ENCODE data around the gene PBX4. TPM values are rescaled to one million over a fixed set of nuclear protein-coding genes. Genes with fewer than 3 reads are reported as not detected.

PBX4 gene
- total and polyA plus RNA-seq, 4 donors = 2.2 to 8.3 (median 6.8) TPM

DNA sequence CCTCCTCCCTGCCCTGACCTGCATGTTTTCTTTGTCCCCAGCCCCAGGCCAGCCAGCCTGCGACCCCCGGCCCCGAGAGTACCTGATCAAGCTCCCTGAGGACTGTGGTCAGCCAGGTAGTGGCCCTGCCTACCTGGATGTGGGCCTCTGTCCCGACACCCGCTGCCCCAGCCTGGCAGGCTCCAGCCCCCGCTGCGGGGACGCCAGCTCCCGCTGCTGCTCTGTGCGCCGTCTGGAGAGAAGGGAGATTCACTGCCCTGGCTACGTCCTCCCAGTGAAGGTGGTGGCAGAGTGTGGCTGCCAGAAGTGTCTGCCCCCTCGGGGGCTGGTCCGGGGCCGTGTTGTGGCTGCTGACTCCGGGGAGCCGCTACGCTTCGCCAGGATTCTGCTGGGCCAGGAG, 74.8 kb downstream of the PBX4 start:
- Histone ChIP-seq H3K27ac (ENCODE audit: low read depth in 1 of 2, low read length in 1 of 2) (no peak overlapping the region), H3K4me3 (no peak overlapping the region), H3K9ac (ENCODE audit: insufficient read depth in 1 of 2, low read length in 2 of 2) (no peak overlapping the region), H3K4me1 (ENCODE audit: control insufficient read depth in 5 of 5, insufficient read depth in 5 of 5, low read length in 5 of 5) (peaks cover 0 to 33% (median 13%) of the 10 kb centered on the region in 5 donors), H3K9me3 (ENCODE audit: control insufficient read depth in 4 of 4, insufficient read depth in 3 of 4, low read length in 3 of 4) (peaks cover 0 to 11% (median 0%) of the 10 kb centered on the region in 4 donors), H3K36me3 (ENCODE audit: control insufficient read depth in 4 of 4, insufficient read depth in 4 of 4, low read length in 4 of 4) (no peaks in the 10 kb centered on the region), H3K27me3 (ENCODE audit: control insufficient read depth in 3 of 3, insufficient read depth in 3 of 3, low read length in 2 of 3) (peaks cover 8 to 27% (median 19%) of the 10 kb centered on the region in 3 donors)
- DNase-seq (no peak), ATAC-seq (ENCODE audit: insufficient read depth, low FRiP score) (no peak)
- TF ChIP-seq, protein P1, sequence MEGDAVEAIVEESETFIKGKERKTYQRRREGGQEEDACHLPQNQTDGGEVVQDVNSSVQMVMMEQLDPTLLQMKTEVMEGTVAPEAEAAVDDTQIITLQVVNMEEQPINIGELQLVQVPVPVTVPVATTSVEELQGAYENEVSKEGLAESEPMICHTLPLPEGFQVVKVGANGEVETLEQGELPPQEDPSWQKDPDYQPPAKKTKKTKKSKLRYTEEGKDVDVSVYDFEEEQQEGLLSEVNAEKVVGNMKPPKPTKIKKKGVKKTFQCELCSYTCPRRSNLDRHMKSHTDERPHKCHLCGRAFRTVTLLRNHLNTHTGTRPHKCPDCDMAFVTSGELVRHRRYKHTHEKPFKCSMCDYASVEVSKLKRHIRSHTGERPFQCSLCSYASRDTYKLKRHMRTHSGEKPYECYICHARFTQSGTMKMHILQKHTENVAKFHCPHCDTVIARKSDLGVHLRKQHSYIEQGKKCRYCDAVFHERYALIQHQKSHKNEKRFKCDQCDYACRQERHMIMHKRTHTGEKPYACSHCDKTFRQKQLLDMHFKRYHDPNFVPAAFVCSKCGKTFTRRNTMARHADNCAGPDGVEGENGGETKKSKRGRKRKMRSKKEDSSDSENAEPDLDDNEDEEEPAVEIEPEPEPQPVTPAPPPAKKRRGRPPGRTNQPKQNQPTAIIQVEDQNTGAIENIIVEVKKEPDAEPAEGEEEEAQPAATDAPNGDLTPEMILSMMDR (IDR thresholded peaks at IDR 0.05; ENCODE audit: control extremely low read depth, extremely low read depth) = no peak
- 87 to 90% methylated on average over 19 of the region's 19 CpGs for WGBS, 2 donors

- H3K27me3 ChIP-seq (ENCODE audit: control insufficient read depth in 3 of 3, insufficient read depth in 3 of 3, low read length in 2 of 3) = peaks cover 8 to 30% (median 23%) of the 10 kb centered on the region in 3 donors
- 89 to 90% methylated on average over 13 of the region's 13 CpGs for WGBS, 2 donors
Observed at GRCh38 chr19:19543101-19543500, 75.4 kb downstream of the PBX4 start.

GRCh38 chr19:19542507-19542906, 76.0 kb downstream of the PBX4 start:
- no peak overlapping the region for H3K4me3 ChIP-seq
- TF ChIP-seq, protein P1 (IDR thresholded peaks at IDR 0.05; ENCODE audit: control extremely low read depth, extremely low read depth) = no peak
- DNase-seq = no peak
- H3K4me1 ChIP-seq (ENCODE audit: control insufficient read depth in 5 of 5, insufficient read depth in 5 of 5, low read length in 5 of 5) = peaks cover 0 to 26% (median 11%) of the 10 kb centered on the region in 5 donors
- WGBS, 2 donors = 37 to 70% methylated on average over 12 of the region's 12 CpGs
- peaks cover 8 to 35% (median 27%) of the 10 kb centered on the region in 3 donors for H3K27me3 ChIP-seq (ENCODE audit: control insufficient read depth in 3 of 3, insufficient read depth in 3 of 3, low read length in 2 of 3)
- no peaks in the 10 kb centered on the region for H3K36me3 ChIP-seq (ENCODE audit: control insufficient read depth in 4 of 4, insufficient read depth in 4 of 4, low read length in 4 of 4)
- H3K9me3 ChIP-seq (ENCODE audit: control insufficient read depth in 4 of 4, insufficient read depth in 3 of 4, low read length in 3 of 4) = peaks cover 0 to 11% (median 0%) of the 10 kb centered on the region in 4 donors
- ATAC-seq (ENCODE audit: insufficient read depth, low FRiP score) = no peak
- no peak overlapping the region for H3K27ac ChIP-seq (ENCODE audit: low read depth in 1 of 2, low read length in 1 of 2)
- H3K9ac ChIP-seq (ENCODE audit: insufficient read depth in 1 of 2, low read length in 2 of 2) = no peak overlapping the region

More at GRCh38 chr19:19543101-19543500, 75.4 kb downstream of the PBX4 start:
- DNase-seq = no peak
- no peak for ATAC-seq (ENCODE audit: insufficient read depth, low FRiP score)
- Histone ChIP-seq H3K9ac (ENCODE audit: insufficient read depth in 1 of 2, low read length in 2 of 2) (no peak overlapping the region), H3K36me3 (ENCODE audit: control insufficient read depth in 4 of 4, insufficient read depth in 4 of 4, low read length in 4 of 4) (no peaks in the 10 kb centered on the region), H3K4me1 (ENCODE audit: control insufficient read depth in 5 of 5, insufficient read depth in 5 of 5, low read length in 5 of 5) (peaks cover 0 to 31% (median 13%) of the 10 kb centered on the region in 5 donors), H3K27ac (ENCODE audit: low read depth in 1 of 2, low read length in 1 of 2) (no peak overlapping the region), H3K9me3 (ENCODE audit: control insufficient read depth in 4 of 4, insufficient read depth in 3 of 4, low read length in 3 of 4) (peaks cover 0 to 11% (median 0%) of the 10 kb centered on the region in 4 donors), H3K4me3 (no peak overlapping the region)
- TF ChIP-seq, protein P1 (IDR thresholded peaks at IDR 0.05; ENCODE audit: control extremely low read depth, extremely low read depth) = no peak

DNA sequence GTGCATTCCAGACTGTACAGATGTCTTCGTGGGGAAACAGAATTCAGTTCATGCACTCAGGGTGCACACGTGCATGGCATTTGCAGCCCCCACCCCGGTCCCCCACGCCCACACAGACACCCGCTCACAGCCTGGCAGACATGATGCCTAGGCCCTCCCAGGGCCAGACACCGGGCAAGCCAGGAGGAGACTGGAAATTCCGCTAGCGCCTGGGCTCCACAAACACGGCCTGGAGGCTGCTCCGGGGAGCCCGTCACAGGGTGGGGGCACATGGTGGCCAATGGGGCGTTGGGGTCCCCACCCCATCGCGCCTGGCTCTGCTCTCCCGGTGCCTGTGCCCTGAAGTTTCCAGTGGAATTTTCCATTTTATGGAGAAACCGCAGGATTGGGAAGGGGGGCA, 76.9 kb downstream of the PBX4 start:
- Histone ChIP-seq H3K9me3 (ENCODE audit: control insufficient read depth in 4 of 4, insufficient read depth in 3 of 4, low read length in 3 of 4) (peaks cover 0 to 11% (median 0%) of the 10 kb centered on the region in 4 donors), H3K27ac (ENCODE audit: low read depth in 1 of 2, low read length in 1 of 2) (no peak overlapping the region), H3K27me3 (ENCODE audit: control insufficient read depth in 3 of 3, insufficient read depth in 3 of 3, low read length in 2 of 3) (peaks cover 8 to 41% (median 28%) of the 10 kb centered on the region in 3 donors), H3K9ac (ENCODE audit: insufficient read depth in 1 of 2, low read length in 2 of 2) (no peak overlapping the region), H3K4me3 (no peak overlapping the region), H3K36me3 (ENCODE audit: control insufficient read depth in 4 of 4, insufficient read depth in 4 of 4, low read length in 4 of 4) (no peaks in the 10 kb centered on the region), H3K4me1 (ENCODE audit: control insufficient read depth in 5 of 5, insufficient read depth in 5 of 5, low read length in 5 of 5) (peaks cover 0 to 26% (median 5%) of the 10 kb centered on the region in 5 donors)
- TF ChIP-seq, protein P1 (IDR thresholded peaks at IDR 0.05; ENCODE audit: control extremely low read depth, extremely low read depth) = no peak
- ATAC-seq (ENCODE audit: insufficient read depth, low FRiP score) = no peak
- 81 to 82% methylated on average over 16 of the region's 16 CpGs for WGBS, 2 donors
- no peak for DNase-seq

Data from lung (tissue), 12 donors.